Measurements from ENCODE around the gene ASMT.

Gene ASMT

DNA sequence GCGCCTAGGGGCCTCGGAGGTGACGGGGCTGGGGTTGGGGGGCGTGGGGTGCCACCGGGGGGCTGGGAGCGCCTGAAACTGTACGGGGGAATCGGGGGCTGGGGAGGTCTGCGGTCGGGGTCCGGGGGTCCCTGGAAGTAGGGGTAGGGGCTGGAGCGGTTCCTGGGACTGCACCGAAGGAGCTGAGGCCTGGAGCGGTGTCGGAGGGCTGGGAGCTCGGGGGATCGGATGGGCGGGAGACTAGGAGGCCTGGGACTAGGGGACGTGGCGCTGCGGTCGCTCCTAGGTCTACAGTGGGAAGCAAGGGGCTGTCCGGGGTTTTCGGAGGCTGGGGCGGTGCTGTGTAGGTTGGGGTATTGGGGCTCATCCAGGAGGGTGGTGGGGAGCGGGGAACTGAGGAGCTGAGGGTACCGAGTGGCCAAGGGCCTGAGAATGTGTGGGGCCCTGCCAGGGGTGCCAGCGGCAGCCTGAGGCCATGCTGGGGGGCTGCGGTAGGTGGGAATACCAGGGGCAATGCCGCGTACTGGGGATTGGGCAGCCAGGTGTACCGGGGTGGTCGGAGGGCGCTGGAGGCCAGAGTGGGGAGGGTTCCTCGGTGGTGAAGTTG, 22.9 kb upstream of the ASMT start:
- DNase-seq (ENCODE audit: low spot score in 2 of 2) (no peak), ATAC-seq (replicated peaks; ENCODE audit: extremely low read depth, poor library complexity, severe bottlenecking) (peak; percentile 29)
- peaks cover 42% of the 10 kb centered on the region for H3K4me1 Mint-ChIP-seq
- no peaks in the 10 kb centered on the region for H3K27me3 Mint-ChIP-seq
- H3K27ac Mint-ChIP-seq (ENCODE audit: low read depth): peak overlapping the region; percentile 96
- H3K4me3 Mint-ChIP-seq: peak overlapping the region; percentile 95
- H3K9me3 Mint-ChIP-seq: no peaks in the 10 kb centered on the region
- peaks cover 51% of the 10 kb centered on the region for H3K36me3 Mint-ChIP-seq (ENCODE audit: insufficient read depth)

DNA sequence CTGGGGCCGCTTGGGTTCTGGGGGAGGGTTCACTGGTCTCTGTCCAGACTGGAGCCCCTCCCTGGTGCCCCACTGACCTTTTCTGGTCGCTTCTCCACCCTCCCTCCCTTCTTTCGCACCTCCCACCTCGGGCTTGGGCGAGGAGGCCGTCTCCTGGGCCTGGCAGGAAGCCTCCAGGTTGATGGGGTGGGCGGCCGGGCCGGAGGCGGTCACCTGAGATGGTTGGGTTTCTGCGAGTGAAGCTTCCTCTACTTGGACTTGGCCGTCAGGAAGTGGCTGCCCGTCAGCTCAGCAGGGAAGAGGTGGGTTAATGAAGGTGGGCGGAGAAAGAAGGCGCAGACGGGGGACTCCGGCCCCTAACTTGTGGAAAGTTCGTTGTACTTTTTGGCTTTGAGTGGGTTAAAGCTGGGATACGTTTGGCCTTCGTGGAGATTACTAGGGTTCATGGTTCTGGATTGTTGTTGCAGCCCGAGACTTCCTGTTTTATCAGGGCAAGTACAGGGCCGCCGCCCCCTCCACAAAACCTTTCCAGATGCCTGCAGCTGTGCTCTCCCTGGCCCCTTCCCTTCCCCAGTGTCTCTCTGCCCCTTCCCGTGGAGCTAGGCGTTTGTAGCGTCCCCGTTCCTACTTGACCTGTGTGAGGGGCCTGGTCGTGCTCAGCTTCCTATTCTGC, 22.3 kb upstream of the ASMT start:
- peaks cover 45% of the 10 kb centered on the region for H3K4me1 Mint-ChIP-seq
- DNase-seq (ENCODE audit: low spot score in 2 of 2): no peak
- no peak for ATAC-seq (replicated peaks; ENCODE audit: extremely low read depth, poor library complexity, severe bottlenecking)
- H3K9me3 Mint-ChIP-seq: no peaks in the 10 kb centered on the region
- no peaks in the 10 kb centered on the region for H3K27me3 Mint-ChIP-seq
- peak overlapping the region; percentile 96 for H3K27ac Mint-ChIP-seq (ENCODE audit: low read depth)
- H3K4me3 Mint-ChIP-seq: peak overlapping the region; percentile 95
- peaks cover 57% of the 10 kb centered on the region for H3K36me3 Mint-ChIP-seq (ENCODE audit: insufficient read depth)

DNA sequence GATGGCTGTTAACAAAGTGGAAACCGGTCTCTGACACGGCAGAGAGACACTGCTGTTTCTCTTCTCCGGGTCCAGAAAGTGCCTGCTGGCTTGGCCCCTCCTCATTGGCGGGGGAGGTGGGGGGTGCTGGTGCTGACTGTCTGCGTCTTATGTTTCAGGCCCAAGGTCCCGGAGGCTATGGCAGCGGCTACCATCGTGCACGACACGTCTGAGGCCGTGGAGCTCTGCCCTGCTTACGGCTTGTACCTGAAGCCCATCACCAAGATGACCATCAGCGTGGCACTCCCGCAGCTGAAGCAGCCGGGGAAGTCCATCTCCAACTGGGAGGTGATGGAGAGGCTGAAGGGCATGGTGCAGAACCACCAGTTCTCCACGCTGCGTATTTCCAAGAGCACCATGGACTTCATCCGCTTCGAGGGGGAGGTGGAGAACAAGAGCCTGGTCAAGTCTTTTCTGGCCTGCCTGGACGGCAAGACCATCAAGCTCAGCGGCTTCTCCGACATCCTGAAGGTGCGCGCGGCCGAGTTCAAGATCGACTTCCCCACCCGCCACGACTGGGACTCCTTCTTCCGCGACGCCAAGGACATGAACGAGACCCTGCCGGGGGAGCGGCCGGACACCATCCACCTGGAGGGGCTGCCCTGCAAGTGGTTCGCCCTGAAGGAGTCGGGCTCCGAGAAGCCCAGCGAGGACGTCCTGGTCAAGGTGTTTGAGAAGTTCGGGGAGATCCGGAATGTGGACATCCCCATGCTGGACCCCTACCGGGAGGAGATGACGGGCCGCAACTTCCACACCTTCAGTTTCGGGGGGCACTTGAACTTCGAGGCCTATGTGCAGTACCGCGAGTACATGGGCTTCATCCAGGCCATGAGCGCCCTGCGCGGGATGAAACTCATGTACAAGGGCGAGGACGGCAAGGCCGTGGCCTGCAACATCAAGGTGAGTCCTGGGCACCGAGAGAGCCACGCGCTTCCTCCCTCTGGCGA, 21.3 kb upstream of the ASMT start:
- H3K9me3 Mint-ChIP-seq: no peaks in the 10 kb centered on the region
- DNase-seq (ENCODE audit: low spot score in 2 of 2) (no peak), ATAC-seq (replicated peaks; ENCODE audit: extremely low read depth, poor library complexity, severe bottlenecking) (no peak)
- no peaks in the 10 kb centered on the region for H3K27me3 Mint-ChIP-seq
- H3K27ac Mint-ChIP-seq (ENCODE audit: low read depth): peak overlapping the region; percentile 96
- H3K4me1 Mint-ChIP-seq: peaks cover 52% of the 10 kb centered on the region
- H3K4me3 Mint-ChIP-seq: peak overlapping the region; percentile 95
- H3K36me3 Mint-ChIP-seq (ENCODE audit: insufficient read depth): peaks cover 63% of the 10 kb centered on the region

DNA sequence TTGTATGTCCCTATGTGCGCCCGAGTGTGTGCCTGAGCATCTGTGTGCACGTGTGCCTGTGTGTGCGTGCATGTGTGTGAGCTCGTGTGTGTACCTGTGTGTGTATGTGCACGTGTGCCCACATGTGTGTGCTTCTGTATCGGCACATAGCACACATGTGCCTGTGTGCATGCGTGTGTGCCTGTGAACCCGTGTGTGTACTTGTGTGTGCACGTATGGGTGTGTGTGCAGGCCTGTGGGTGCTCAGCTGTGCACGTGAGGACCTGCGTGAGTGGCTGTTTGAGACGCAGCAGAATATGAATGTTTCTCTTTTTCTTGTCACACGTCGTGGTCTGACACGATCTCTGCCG, 19.2 kb upstream of the ASMT start:
- peaks cover 78% of the 10 kb centered on the region for H3K36me3 Mint-ChIP-seq (ENCODE audit: insufficient read depth)
- DNase-seq (ENCODE audit: low spot score in 2 of 2): no peak
- H3K9me3 Mint-ChIP-seq: no peaks in the 10 kb centered on the region
- peaks cover 52% of the 10 kb centered on the region for H3K4me1 Mint-ChIP-seq
- no peak overlapping the region for H3K4me3 Mint-ChIP-seq
- ATAC-seq (replicated peaks; ENCODE audit: extremely low read depth, poor library complexity, severe bottlenecking): no peak
- no peak overlapping the region for H3K27ac Mint-ChIP-seq (ENCODE audit: low read depth)
- H3K27me3 Mint-ChIP-seq: no peaks in the 10 kb centered on the region

- ATAC-seq (replicated peaks; ENCODE audit: extremely low read depth, poor library complexity, severe bottlenecking) (no peak), DNase-seq (ENCODE audit: low spot score in 2 of 2) (no peak)
- no peak overlapping the region for H3K4me3 Mint-ChIP-seq
- no peaks in the 10 kb centered on the region for H3K9me3 Mint-ChIP-seq
- no peaks in the 10 kb centered on the region for H3K27me3 Mint-ChIP-seq
- peaks cover 83% of the 10 kb centered on the region for H3K36me3 Mint-ChIP-seq (ENCODE audit: insufficient read depth)
- H3K27ac Mint-ChIP-seq (ENCODE audit: low read depth): no peak overlapping the region
- H3K4me1 Mint-ChIP-seq: peaks cover 51% of the 10 kb centered on the region
Observed at GRCh38 chrX:1596676-1597344, 18.0 kb upstream of the ASMT start.

DNA sequence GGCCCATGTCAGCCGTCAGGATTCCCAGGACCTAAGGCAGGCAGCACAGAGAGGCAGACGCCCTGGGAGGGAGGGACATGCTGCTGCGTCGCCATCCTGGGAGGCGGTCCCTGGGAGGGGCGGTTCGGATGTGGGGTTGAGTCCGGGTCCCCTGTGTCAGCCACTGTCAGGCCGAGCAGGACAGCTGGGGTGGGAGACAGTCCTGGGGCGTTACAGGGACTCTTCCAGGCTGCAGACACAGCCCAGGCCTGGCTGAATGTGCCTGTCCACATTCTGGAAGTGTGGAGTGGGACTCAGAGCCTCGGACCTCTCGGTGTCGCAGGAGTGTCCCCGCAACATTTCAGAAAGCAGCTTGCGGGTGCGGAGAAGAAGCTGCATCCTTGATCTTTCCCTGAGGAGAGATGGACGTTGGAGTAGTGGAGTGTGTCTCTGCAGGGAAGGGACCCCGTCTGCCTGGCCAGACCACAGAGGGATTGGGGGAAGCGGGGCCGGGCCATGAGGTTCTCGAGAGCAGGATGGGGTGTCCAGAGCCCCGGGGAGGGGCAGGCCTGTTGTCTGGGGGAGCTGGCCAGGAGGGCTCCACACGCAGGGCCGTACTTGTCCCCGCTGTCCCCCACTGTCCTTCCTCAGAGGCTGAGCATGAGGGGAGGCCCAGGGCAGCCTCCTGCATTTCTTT, 17.4 kb upstream of the ASMT start:
- Mint-ChIP-seq H3K9me3 (no peaks in the 10 kb centered on the region), H3K27ac (ENCODE audit: low read depth) (no peak overlapping the region), H3K27me3 (no peaks in the 10 kb centered on the region), H3K4me3 (peak overlapping the region; percentile 33), H3K36me3 (ENCODE audit: insufficient read depth) (peaks cover 87% of the 10 kb centered on the region), H3K4me1 (peaks cover 45% of the 10 kb centered on the region)
- ATAC-seq (replicated peaks; ENCODE audit: extremely low read depth, poor library complexity, severe bottlenecking): no peak
- DNase-seq (ENCODE audit: low spot score in 2 of 2): no peak

GRCh38 chrX:1598021-1598875, 16.6 kb upstream of the ASMT start:
- Mint-ChIP-seq H3K27ac (ENCODE audit: low read depth) (peak overlapping the region; percentile 64), H3K4me3 (peak overlapping the region; percentile 33), H3K9me3 (no peaks in the 10 kb centered on the region), H3K36me3 (ENCODE audit: insufficient read depth) (peaks cover 88% of the 10 kb centered on the region), H3K4me1 (peaks cover 38% of the 10 kb centered on the region), H3K27me3 (no peaks in the 10 kb centered on the region)
- DNase-seq (ENCODE audit: low spot score in 2 of 2): no peak
- peak; percentile 30 for ATAC-seq (replicated peaks; ENCODE audit: extremely low read depth, poor library complexity, severe bottlenecking)

DNA sequence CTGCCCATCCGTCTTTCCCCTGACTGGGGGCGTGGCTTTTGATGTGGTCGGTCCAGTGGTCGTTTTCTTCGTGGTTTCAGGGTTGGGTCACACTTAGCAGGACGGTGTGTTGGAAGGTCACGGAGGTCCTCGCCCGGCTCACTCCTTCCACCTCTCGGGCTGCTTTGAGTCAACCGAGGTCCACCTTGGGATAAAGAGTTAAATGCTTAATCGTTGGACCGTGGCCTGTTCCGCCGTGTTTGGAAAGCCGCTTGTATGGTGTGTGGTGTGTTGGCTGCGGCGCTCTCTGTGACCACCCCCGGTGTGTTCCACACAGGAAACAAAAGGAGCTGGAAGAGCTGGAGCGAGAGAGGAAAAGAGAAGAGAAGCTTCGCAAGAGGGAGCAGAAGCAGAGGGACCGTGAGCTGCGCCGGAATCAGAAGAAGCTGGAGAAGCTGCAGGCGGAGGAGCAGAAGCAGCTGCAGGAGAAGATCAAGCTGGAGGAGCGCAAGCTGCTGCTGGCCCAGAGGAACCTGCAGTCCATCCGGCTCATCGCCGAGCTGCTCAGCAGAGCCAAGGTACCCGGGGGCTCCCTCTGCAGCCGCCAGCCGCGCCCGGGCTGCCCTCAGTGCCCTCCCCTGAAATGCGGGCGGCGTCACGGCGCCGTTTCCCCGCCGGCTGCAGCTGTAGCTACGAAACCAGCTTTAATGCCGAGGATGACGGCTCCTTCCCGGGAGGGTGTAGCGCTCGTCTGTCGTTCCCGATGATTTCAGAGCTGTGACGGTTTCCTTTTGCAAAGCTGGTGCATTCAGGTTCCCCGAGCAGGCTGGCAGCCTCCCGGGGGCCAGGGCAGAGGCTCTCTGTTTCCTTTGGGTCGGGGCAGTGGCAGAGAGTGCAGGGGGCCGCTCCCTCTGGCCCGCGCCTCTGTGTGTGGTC, 15.7 kb upstream of the ASMT start:
- Mint-ChIP-seq H3K9me3 (no peaks in the 10 kb centered on the region), H3K27ac (ENCODE audit: low read depth) (peak overlapping the region; percentile 64), H3K27me3 (no peaks in the 10 kb centered on the region), H3K36me3 (ENCODE audit: insufficient read depth) (peaks cover 86% of the 10 kb centered on the region), H3K4me3 (no peak overlapping the region), H3K4me1 (peaks cover 31% of the 10 kb centered on the region)
- no peak for DNase-seq (ENCODE audit: low spot score in 2 of 2)
- ATAC-seq (replicated peaks; ENCODE audit: extremely low read depth, poor library complexity, severe bottlenecking): no peak

DNA sequence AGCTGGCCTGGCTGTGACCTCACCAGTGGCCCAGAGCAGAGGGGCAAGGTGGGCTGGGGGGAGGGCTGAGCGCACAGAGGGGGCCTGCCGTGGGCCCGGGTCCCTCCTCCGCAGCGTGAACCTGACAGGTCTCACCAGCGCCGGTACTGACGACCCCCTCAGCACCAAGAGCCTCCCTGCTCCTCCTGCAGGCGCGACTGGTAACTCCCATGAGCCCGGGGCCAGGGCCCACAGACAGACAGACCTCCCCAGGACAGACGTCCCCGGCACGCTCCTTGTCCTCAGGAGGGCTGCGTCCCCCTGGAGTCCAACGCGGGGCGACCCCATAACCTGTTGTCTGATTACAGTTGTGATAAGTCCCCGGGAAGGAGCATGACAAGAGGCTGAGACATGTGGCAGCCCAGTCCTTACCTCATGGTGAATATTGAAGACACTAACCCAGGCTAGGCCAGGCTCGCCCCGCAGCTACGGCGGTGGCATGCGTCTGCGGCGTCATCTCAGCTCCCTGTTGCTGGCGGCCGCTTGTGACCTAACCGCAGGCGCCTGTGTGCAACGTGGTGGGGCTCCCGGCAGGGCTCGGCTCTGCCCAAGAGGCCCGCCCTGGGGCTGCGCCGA, 15.0 kb upstream of the ASMT start:
- no peaks in the 10 kb centered on the region for H3K9me3 Mint-ChIP-seq
- no peak for ATAC-seq (replicated peaks; ENCODE audit: extremely low read depth, poor library complexity, severe bottlenecking)
- DNase-seq (ENCODE audit: low spot score in 2 of 2): no peak
- H3K36me3 Mint-ChIP-seq (ENCODE audit: insufficient read depth): peaks cover 86% of the 10 kb centered on the region
- peaks cover 26% of the 10 kb centered on the region for H3K4me1 Mint-ChIP-seq
- no peaks in the 10 kb centered on the region for H3K27me3 Mint-ChIP-seq
- no peak overlapping the region for H3K4me3 Mint-ChIP-seq
- no peak overlapping the region for H3K27ac Mint-ChIP-seq (ENCODE audit: low read depth)

DNA sequence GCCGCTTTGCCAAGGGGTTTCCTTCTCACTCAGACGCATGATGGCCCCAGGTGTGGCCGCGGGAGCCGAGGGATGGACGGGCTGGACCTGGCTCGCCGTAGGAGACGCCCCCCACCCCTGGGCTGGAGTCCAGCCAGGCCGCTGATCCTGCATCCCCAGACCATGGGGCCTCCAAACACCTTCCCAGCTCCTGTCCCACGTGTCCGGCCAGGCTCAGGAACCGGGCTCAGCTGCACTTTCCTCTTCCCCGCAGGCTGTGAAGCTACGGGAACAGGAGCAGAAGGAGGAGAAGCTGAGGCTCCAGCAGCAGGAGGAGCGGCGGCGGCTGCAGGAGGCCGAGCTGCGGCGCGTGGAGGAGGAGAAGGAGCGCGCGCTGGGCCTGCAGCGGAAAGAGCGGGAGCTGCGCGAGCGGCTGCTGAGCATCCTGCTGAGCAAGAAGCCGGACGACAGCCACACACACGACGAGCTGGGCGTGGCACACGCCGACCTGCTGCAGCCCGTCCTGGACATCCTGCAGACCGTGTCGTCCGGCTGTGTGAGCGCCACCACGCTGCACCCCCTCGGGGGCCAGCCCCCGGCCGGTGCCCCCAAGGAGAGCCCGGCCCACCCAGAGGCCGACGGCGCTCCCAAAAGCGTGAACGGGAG, 14.3 kb upstream of the ASMT start:
- Mint-ChIP-seq H3K4me1 (peaks cover 20% of the 10 kb centered on the region), H3K27me3 (no peaks in the 10 kb centered on the region), H3K36me3 (ENCODE audit: insufficient read depth) (peaks cover 83% of the 10 kb centered on the region), H3K9me3 (no peaks in the 10 kb centered on the region), H3K4me3 (no peak overlapping the region), H3K27ac (ENCODE audit: low read depth) (no peak overlapping the region)
- DNase-seq (ENCODE audit: low spot score in 2 of 2) (no peak), ATAC-seq (replicated peaks; ENCODE audit: extremely low read depth, poor library complexity, severe bottlenecking) (no peak)

Data from central memory CD8-positive, alpha-beta T cell (primary cell).